HG03039 (cell line): ENCODE measurements around the gene ZNF525.
"Not testable (repeated sequence)": the region's sequence is repeated elsewhere in the genome, so short reads cannot be mapped to it uniquely, and the experiment has no call there.

Experiments
- ATAC-seq: cut with Tn5 transposase; IDR thresholded peaks from one replicate; pipeline ENCODE4 v1.9.1; 2021; ENCODE audit warnings: mild to moderate bottlenecking, moderate library complexity; ENCODE audit not compliant: unreplicated experiment

The ZNF525 gene

GRCh38 chr19:53394974-53395839 lies 29.7 kb downstream of the ZNF525 start, which contains the start of gene ZNF765:
TSS of gene ZNF765 (plus strand) at chr19:53395149. CDS start at chr19:53398016, 2,867 bp downstream.
- peak; percentile 80 for ATAC-seq

GRCh38 chr19:53395840-53396524 lies 30.5 kb downstream of the ZNF525 start:
- not testable (repeated sequence) for ATAC-seq

- no peak for ATAC-seq
Observed at GRCh38 chr19:53396525-53396868, 31.0 kb downstream of the ZNF525 start.

GRCh38 chr19:53397918-53398317 lies 32.4 kb downstream of the ZNF525 start:
- ATAC-seq, result not testable (repeated sequence)

- no peak for ATAC-seq
Observed at GRCh38 chr19:53409505-53410204, 44.1 kb downstream of the ZNF525 start.

- ATAC-seq, result not testable (repeated sequence)
Observed at GRCh38 chr19:53420520-53421315, 55.2 kb downstream of the ZNF525 start.

GRCh38 chr19:53422551-53422950 lies 57.0 kb downstream of the ZNF525 start:
- no peak for ATAC-seq

GRCh38 chr19:53423074-53423473 lies 57.6 kb downstream of the ZNF525 start:
- ATAC-seq, result not testable (repeated sequence)

- ATAC-seq, result not testable (repeated sequence)
Observed at GRCh38 chr19:53423680-53424079, 58.2 kb downstream of the ZNF525 start.

- no peak for ATAC-seq
Observed at GRCh38 chr19:53424968-53425597, 59.6 kb downstream of the ZNF525 start.

GRCh38 chr19:53431399-53432087 lies 66.0 kb downstream of the ZNF525 start, which contains the start of gene ZNF761:
TSS of gene ZNF761 (plus strand) at chr19:53431984. CDS start at chr19:53447269, 15,285 bp downstream.
- peak; percentile 92 for ATAC-seq

- ATAC-seq, result no peak
Observed at GRCh38 chr19:53432088-53432661, 66.7 kb downstream of the ZNF525 start.
